ENCODE measurements around the gene KCTD4.
"Not testable (repeated sequence)": the region's sequence is repeated elsewhere in the genome, so short reads cannot be mapped to it uniquely, and the experiment has no call there.

Gene KCTD4

GRCh38 chr13:45200701-45201232 is at the start of gene KCTD4:
Gene KCTD4 (minus strand): TSS chr13:45201045. CDS start chr13:45194567, 6,478 bp downstream.
- DNase-seq (ENCODE audit: low read depth) = no peak

- no peak for DNase-seq (ENCODE audit: low read depth)
Measured at GRCh38 chr13:45249662-45250061, 48.8 kb upstream of the KCTD4 start.

- DNase-seq (ENCODE audit: low read depth) = not testable (repeated sequence)
Measured at GRCh38 chr13:45244736-45245135, 43.9 kb upstream of the KCTD4 start.

GRCh38 chr13:45243077-45243476 is 42.2 kb upstream of the KCTD4 start:
- DNase-seq (ENCODE audit: low read depth) = no peak

DNA sequence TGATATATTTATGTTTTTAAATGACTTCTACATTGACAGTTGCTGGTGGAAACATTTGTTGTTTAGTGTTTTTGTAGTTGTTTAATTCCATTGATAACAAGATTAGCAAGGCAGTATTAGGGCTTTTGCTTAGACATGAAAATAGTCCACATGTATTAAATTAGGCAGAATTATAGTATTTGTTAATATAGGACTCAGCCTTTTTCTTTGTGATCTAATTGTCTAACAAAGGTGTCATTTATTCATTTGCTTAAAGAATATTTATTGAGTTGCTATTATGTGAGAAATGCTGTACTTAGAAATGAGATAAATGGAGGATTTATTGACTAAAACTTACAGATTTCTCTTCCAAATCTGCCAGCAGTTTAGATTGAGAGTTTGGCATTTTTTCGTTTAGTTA is 41.7 kb upstream of the KCTD4 start:
- DNase-seq (ENCODE audit: low read depth) = no peak

- no peak for DNase-seq (ENCODE audit: low read depth)
Measured at GRCh38 chr13:45242070-45242469, 41.2 kb upstream of the KCTD4 start.

- DNase-seq (ENCODE audit: low read depth) = no peak
Measured at GRCh38 chr13:45240143-45240542, 39.3 kb upstream of the KCTD4 start.

- DNase-seq (ENCODE audit: low read depth) = no peak
Measured at GRCh38 chr13:45238945-45239795, 38.3 kb upstream of the KCTD4 start.

DNA sequence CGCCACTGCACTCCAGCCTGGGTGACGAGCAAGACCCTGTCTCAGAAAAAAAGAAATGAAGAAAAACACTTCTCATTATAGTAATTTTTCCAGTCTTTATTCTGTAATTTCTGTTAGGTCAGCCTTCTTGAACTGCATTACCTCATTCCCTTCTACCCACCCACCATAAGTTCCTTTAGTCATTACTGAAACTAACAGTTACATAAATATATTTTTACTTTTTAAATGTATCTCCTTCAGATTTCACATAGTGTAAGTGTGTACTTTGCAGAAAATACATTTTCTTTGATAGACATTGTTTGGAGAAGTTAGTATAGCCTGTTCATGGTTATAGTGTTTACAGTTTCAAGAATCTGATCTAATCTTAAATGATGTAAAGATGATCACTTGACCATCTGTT is 31.7 kb upstream of the KCTD4 start:
- no peak for DNase-seq (ENCODE audit: low read depth)

GRCh38 chr13:45231722-45232121 is 30.9 kb upstream of the KCTD4 start:
- DNase-seq (ENCODE audit: low read depth) = no peak

DNA sequence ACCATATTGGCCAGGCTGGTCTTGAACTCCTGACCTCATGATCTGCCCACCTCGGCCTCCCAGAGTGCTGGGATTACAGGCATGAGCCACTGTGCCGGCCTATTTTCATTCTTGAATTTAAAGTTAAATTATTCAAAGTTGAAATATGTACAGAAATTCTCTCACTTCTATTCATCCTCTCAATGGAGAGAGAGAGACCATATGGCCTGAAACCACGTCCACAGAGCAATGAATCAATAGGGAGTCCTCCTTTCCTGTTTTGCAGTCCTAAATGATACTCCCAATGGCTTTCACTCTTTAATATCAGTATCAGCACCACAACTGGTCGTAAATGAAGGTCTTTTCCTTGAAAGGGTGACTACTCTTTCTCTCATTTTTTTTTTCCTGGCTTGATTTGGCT is 30.5 kb upstream of the KCTD4 start:
- DNase-seq (ENCODE audit: low read depth) = no peak

DNA sequence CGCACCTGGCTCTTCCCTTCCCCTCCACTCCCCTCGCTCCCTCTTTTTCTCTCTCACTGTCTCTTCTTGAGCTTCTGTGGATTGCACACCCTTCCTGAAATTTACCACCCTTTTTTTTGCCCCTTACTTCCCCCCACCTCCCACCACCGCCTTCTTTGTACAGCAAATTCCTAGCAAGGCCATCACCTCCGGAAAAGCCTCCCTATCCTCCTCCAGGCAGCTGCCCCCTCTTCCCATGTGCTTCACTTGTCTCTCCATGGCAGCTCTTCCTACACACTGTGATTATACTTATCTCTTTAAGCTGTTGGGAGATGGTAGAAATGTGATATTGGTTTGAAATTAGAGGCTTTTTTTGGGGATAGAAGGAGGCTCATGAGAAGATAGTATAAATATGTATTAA is 28.3 kb upstream of the KCTD4 start:
- no peak for DNase-seq (ENCODE audit: low read depth)

- DNase-seq (ENCODE audit: low read depth) = no peak
Measured at GRCh38 chr13:45228002-45228401, 27.2 kb upstream of the KCTD4 start.

- DNase-seq (ENCODE audit: low read depth) = no peak
Measured at GRCh38 chr13:45226024-45226423, 25.2 kb upstream of the KCTD4 start.

GRCh38 chr13:45225370-45225769 is 24.5 kb upstream of the KCTD4 start:
- no peak for DNase-seq (ENCODE audit: low read depth)

DNA sequence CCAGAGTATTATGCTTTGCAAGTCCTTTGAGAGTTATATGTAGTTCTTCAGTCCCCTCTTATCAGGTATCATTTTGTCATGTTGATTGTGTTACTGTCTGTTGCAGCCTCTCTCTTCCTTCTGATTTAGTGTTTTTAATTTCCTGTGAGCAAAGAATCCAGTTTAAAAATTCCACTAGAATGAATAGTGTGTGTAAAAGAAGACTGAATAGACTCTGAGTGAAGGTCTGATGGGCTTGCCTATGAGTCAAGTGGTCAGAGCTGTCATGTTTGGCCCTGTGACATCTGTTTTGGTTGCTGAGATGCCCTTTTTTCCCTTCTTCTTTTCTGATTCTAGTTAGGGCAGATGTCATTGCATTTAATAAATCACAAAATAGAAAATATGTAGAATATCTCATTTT is 23.3 kb upstream of the KCTD4 start:
- no peak for DNase-seq (ENCODE audit: low read depth)

- no peak for DNase-seq (ENCODE audit: low read depth)
Measured at GRCh38 chr13:45222919-45223318, 22.1 kb upstream of the KCTD4 start.

GRCh38 chr13:45222516-45222915 is 21.7 kb upstream of the KCTD4 start:
- DNase-seq (ENCODE audit: low read depth) = no peak

DNA sequence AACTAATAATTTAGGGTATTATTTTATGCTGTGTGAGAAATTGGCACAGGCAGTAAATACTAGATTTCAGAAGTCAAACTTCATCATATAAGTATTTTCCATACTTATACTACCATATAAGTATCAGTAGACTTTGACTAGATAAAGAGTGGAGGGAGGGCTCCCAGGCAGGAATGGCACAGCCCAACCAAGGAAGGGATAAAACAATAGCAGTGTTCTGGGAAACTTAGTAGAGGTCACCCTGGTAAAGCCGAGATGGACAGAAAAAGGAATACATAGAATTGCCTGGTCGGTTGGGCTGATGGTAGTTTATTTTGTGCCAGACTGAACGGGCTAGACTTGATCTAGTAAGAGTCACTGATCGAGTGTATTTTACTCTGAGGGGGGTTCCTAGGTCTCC is 19.6 kb upstream of the KCTD4 start:
- DNase-seq (ENCODE audit: low read depth) = no peak

- DNase-seq (ENCODE audit: low read depth) = peak; percentile 65
Measured at GRCh38 chr13:45219938-45220375, 19.1 kb upstream of the KCTD4 start.

- DNase-seq (ENCODE audit: low read depth) = no peak
Measured at GRCh38 chr13:45219123-45219891, 18.5 kb upstream of the KCTD4 start.

DNA sequence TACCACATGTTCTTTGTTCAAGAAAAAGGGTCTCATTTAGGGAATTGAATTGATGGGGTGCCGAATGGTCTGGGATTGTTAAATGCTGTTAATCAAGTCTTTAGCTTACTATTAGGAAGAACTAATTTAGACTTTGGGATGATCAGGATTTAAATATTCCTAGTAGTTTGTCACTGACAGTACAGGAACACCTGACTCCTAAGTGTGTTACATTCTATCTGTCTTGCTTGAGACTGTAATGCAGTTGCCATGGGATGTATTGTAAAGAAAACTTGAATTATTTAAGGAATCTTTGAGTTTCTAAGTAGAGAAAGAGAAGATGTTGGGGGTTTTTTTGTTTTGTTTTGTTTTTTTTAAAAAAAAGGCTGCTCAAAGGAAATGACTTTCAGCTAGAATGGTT is 17.8 kb upstream of the KCTD4 start:
- no peak for DNase-seq (ENCODE audit: low read depth)

DNA sequence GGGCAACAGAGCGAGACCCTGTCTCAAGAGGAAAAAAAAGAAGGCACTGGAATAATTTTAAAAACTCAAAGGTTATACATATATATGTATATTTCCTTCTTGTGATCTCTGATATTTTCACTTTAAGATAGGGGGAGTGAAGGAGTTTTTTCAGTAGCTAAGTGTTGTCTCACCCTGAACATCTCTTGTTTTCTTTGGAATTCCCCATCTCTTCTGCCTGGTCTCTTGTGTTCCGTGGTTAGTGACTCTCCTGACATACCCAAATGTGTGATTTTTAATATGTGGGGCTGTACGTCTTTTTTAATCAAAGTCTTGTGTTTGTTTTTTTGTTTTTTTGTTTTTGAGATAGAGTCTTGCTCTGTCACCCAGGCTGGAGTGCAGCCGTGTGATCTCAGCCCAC is 15.3 kb upstream of the KCTD4 start:
- no peak for DNase-seq (ENCODE audit: low read depth)
